HepG2 (cell line): ENCODE measurements around the gene PHC1. TPM values are rescaled to one million over a fixed set of nuclear protein-coding genes. Genes with fewer than 3 reads are reported as not detected.

ENCODE experiments used
- ATAC-seq: fragments of 200-7000 bp; cut with Tn5 transposase; 3 replicates; pipeline ENCODE4 v1.9.1; 2020; ENCODE audit warnings: mild to moderate bottlenecking, moderate library complexity
- BruUV-seq: library from RNA; stranded (reverse); fragments of 400-500 nt; replicated peaks from 2 replicates; lab custom pipeline; 2021; lab: Mats Ljungman, UMichigan
- CTCF ChIA-PET: fragments of 300-600 bp; formaldehyde crosslinking; extraction: SDS; loops from one replicate; lab custom pipeline; 2021; ENCODE audit warnings: low total read pairs, inconsistent platforms, low intra/inter-chr PET ratio; lab: Yijun Ruan, JAX
- POLR2A ChIA-PET: fragments of 350-600 bp; sonication (Branson Sonifier 250); formaldehyde crosslinking; loops from one replicate; lab custom pipeline; 2020; ENCODE audit warnings: antibody characterized with exemption, inconsistent platforms; lab: Yijun Ruan, JAX
- DNase-seq: peaks from one replicate; pipeline ENCODE4 v3.0.0-alpha.2; 2015; ENCODE audit warnings: low spot score
- FAIRE-seq: peaks from 3 replicates; lab custom pipeline; 2011; peaks lifted over from hg19 to GRCh38; lab: Jason Lieb, UNC
- H2AFZ ChIP-seq: one replicate; pipeline ENCODE4 v1.6.1; 2011; ENCODE audit warnings: low read length, inconsistent platforms
- H3K27ac ChIP-seq: fragments of 300-600 bp; 3 replicates; pipeline ENCODE4 v1.8.0; 2011; ENCODE audit warnings: mixed run types, mild to moderate bottlenecking, mixed read lengths, low read length, inconsistent platforms; ENCODE audit not compliant: insufficient read depth; ENCODE audit errors: extremely low read length
- H3K27me3 ChIP-seq, 2 experiments: fragments of 200-600 bp in 1 of 2; 2 replicates in 1 of 2; 3 replicates in 1 of 2; pipeline versions ENCODE4 v1.6.0 to v1.8.0; 2011; ENCODE audit warnings: low read length in 2 of 2, mild to moderate bottlenecking in 2 of 2, moderate library complexity in 2 of 2, inconsistent platforms in 1 of 2; ENCODE audit not compliant: insufficient read depth in 2 of 2, control insufficient read depth in 1 of 2
- H3K36me3 ChIP-seq, 2 experiments: fragments of 200-600 bp in 1 of 2; replicated peaks in 1 of 2; 2 replicates in 1 of 2; 3 replicates in 1 of 2; pipeline versions ENCODE4 v1.5.1 to v1.8.0; 2011; ENCODE audit warnings: low read length in 2 of 2, inconsistent platforms in 1 of 2; ENCODE audit not compliant: insufficient read depth in 2 of 2, control insufficient read depth in 1 of 2
- H3K4me1 ChIP-seq: 2 replicates; pipeline ENCODE4 v1.5.1; 2012; ENCODE audit warnings: low read length, inconsistent platforms; ENCODE audit not compliant: insufficient read depth
- H3K4me2 ChIP-seq: 2 replicates; pipeline ENCODE4 v1.6.0; 2011; ENCODE audit warnings: low read depth, low read length, inconsistent platforms
- H3K4me3 ChIP-seq, 3 experiments: fragments of 200-600 bp in 1 of 3; sonication (generic), shearing (Covaris generic) in 1 of 3; replicated peaks in 1 of 3; 2 replicates each; pipeline ENCODE4 v1.5.1; 2011 to 2016; ENCODE audit warnings: low read length in 3 of 3, inconsistent platforms in 2 of 3, low read depth in 2 of 3, mild to moderate bottlenecking in 2 of 3, control low read depth in 1 of 3, mixed read lengths in 1 of 3; ENCODE audit not compliant: insufficient read depth in 1 of 3
- H3K79me2 ChIP-seq: one replicate; pipeline ENCODE4 v1.6.1; 2011; ENCODE audit warnings: low read length, inconsistent platforms; ENCODE audit not compliant: insufficient read depth
- H3K9ac ChIP-seq: 2 replicates; pipeline ENCODE4 v1.6.0; 2011; ENCODE audit warnings: mild to moderate bottlenecking, low read depth, low read length, inconsistent platforms; ENCODE audit not compliant: insufficient read depth
- H3K9me3 ChIP-seq: 2 replicates; pipeline ENCODE4 v1.5.1; 2012; ENCODE audit warnings: mild to moderate bottlenecking, low read length
- H4K20me1 ChIP-seq: 2 replicates; pipeline ENCODE4 v1.6.0; 2011; ENCODE audit warnings: inconsistent platforms, mild to moderate bottlenecking, low read length, moderate library complexity; ENCODE audit not compliant: insufficient read depth
- CREB1 ChIP-seq, 2 experiments: fragments of 450-650 bp in 1 of 2; IDR thresholded peaks; 2 replicates each; pipeline ENCODE4 v1.6.1; 2016 to 2017; ENCODE audit warnings: control low read depth in 1 of 2, mild to moderate bottlenecking in 1 of 2, missing compliant biosample characterization in 1 of 2, missing genetic modification characterization in 1 of 2
- ESRRA ChIP-seq: sonication (generic); formaldehyde crosslinking; IDR thresholded peaks from 2 replicates; pipeline ENCODE4 v1.5.1; 2020; ENCODE audit warnings: mild to moderate bottlenecking, low read depth, missing genetic modification reagents
- JDP2 ChIP-seq: sonication (generic); formaldehyde crosslinking; IDR thresholded peaks from 2 replicates; pipeline ENCODE4 v1.8.1; 2022; ENCODE audit warnings: missing genetic modification reagents, borderline replicate concordance
- KDM6A ChIP-seq: IDR thresholded peaks from 2 replicates; pipeline ENCODE4 v1.6.1; 2016; ENCODE audit warnings: low read depth
- NR2F2 ChIP-seq: IDR thresholded peaks from 2 replicates; pipeline ENCODE4 v1.6.1; 2012; ENCODE audit warnings: low read depth, inconsistent platforms, borderline replicate concordance
- POLR2A ChIP-seq, 2 experiments: IDR thresholded peaks; 2 replicates each; pipeline ENCODE4 v1.6.1; 2011; ENCODE audit warnings: low read depth in 2 of 2, low read length in 2 of 2, mild to moderate bottlenecking in 1 of 2, moderate library complexity in 1 of 2; ENCODE audit not compliant: insufficient read depth in 1 of 2
- PRDM4 ChIP-seq: sonication (generic); formaldehyde crosslinking; IDR thresholded peaks from 2 replicates; pipeline ENCODE4 v1.9.0; 2021; ENCODE audit warnings: missing genetic modification reagents, borderline replicate concordance
- SOX5 ChIP-seq: IDR thresholded peaks from 2 replicates; pipeline ENCODE4 v1.6.1; 2016; ENCODE audit warnings: borderline replicate concordance
- SUZ12 ChIP-seq: fragments of 150-350 bp; IDR thresholded peaks from 2 replicates; pipeline ENCODE4 v1.6.1; 2014; ENCODE audit warnings: low read depth, low read length
- SYNCRIP ChIP-seq: fragments of 200-400 bp; formaldehyde crosslinking; IDR thresholded peaks from 2 replicates; pipeline ENCODE4 v1.6.1; 2018; ENCODE audit warnings: mild to moderate bottlenecking, low read depth, low read length; ENCODE audit not compliant: insufficient read depth
- ZNF329 ChIP-seq: sonication (generic); formaldehyde crosslinking; IDR thresholded peaks from 2 replicates; pipeline ENCODE4 v1.9.0; 2021; ENCODE audit warnings: low read depth, mild to moderate bottlenecking, missing genetic modification reagents
- ZNF431 ChIP-seq: sonication (generic); formaldehyde crosslinking; IDR thresholded peaks from 2 replicates; pipeline ENCODE4 v1.9.0; 2022; ENCODE audit warnings: missing genetic modification reagents, low read depth, mild to moderate bottlenecking, borderline replicate concordance
- ZNF562 ChIP-seq: sonication (generic); formaldehyde crosslinking; IDR thresholded peaks from 2 replicates; pipeline ENCODE4 v1.8.0; 2022; ENCODE audit warnings: missing genetic modification reagents, borderline replicate concordance
- ZNF577 ChIP-seq: sonication (generic); formaldehyde crosslinking; IDR thresholded peaks from 2 replicates; pipeline ENCODE4 v1.4.0; 2020; ENCODE audit warnings: mild to moderate bottlenecking, low read depth, missing genetic modification reagents, borderline replicate concordance
- WGBS: methylation state at CpG from one replicate; pipeline ENCODE4 v1.1.6; 2017; ENCODE audit warnings: low lambda C conversion rate; 5-methylcytosine and 5-hydroxymethylcytosine counted together
- in situ Hi-C: cut with HindIII; loops from 2 replicates; pipeline ENCODE4 v1.10.0; 2017; ENCODE audit warnings: low pct_unique_long_range_greater_than_20kb; ENCODE audit not compliant: extremely low pct_ligation_motif_present
- intact Hi-C: fragments of 100-400 bp; cut with micrococcal nuclease; formaldehyde crosslinking; loops from one replicate; pipeline ENCODE4 v1.10.0; 2022; ENCODE audit not compliant: unreplicated experiment
- polyA plus RNA-seq, 8 experiments: library from polyadenylated mRNA; depleted of rRNA in 3 of 8; stranded (reverse) in 7 of 8; unstranded in 1 of 8; fragments of >200 nt; fragmentation: Illumina TruSeq in 4 of 8; extraction: Trizol in 4 of 8; gene quantifications; 2 replicates each; pipeline versions ENCODE4 v1.2.1 to v1.2.3, GENCODE V29; 2011 to 2016; ENCODE audit warnings: low read depth in 4 of 8, missing spikeins in 1 of 8, mixed read lengths in 1 of 8; ENCODE audit not compliant: insufficient read depth in 1 of 8
- total RNA-seq, 5 experiments: library from RNA; depleted of rRNA; stranded (reverse); fragments of >200 nt; fragmentation: Illumina TruSeq; extraction: Trizol; gene quantifications; 2 replicates each; pipeline ENCODE4 v1.2.3, GENCODE V29; 2016; ENCODE audit warnings: low read depth in 1 of 5
- TF ChIP-seq, protein P1 (sequence below): sonication (generic); formaldehyde crosslinking; IDR thresholded peaks from 2 replicates; pipeline ENCODE4 v1.4.0; 2020; ENCODE audit warnings: mild to moderate bottlenecking, low read depth, missing genetic modification reagents
- TF ChIP-seq, protein P2 (sequence below): conservative IDR thresholded peaks from 2 replicates; pipeline ENCODE4 v1.6.1; 2018; ENCODE audit warnings: missing genetic modification reagents

Gene PHC1
- total and polyA plus RNA-seq, 2 of the 13 experiments (the other 11 are each of a cell fraction or from before 2014, with no cell fraction given), result 9.4 to 35.0 TPM

GRCh38 chr12:8890313-8891085 is 23.8 kb upstream of the PHC1 start (continued):
- TF ChIP-seq ZNF329 (CRISPR knock-in tag) (no peak), KDM6A (no peak), SYNCRIP (no peak), CREB1 (IDR thresholded peaks at IDR 0.05) (no peak), CREB1 (CRISPR knock-in tag; IDR thresholded peaks at IDR 0.05) (no peak), SOX5 (CRISPR knock-in tag) (no peak), PRDM4 (CRISPR knock-in tag) (no peak), JDP2 (CRISPR knock-in tag) (no peak), ZNF562 (CRISPR knock-in tag) (no peak), NR2F2 (no peak)

DNA sequence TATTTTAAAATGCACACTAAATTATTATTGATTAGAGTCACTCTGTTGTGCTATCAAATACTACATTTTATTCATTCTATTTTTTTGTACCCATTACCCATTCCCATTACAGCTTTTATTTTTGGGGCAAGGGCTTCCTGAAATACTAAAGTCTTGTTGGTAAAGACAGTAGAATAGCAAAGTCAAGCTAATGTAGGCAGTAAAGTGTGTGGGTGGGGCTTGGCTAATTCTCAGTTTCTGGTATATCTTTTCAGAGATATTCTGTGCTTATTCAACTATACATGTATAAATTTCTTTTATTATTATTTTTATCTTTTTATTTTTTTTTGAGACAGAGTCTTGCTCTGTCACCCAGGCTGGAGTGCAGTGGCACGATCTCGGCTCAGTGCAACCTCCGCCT is 22.3 kb upstream of the PHC1 start:
- ATAC-seq, result no peak
- in situ Hi-C loops, result loop anchor here (5.0 kb wide), 1 partner anchor 210 kb away; no protein-coding TSS in a partner anchor
- no TSS peak for BruUV-seq
- ChIA-PET CTCF (no interaction called here), POLR2A (no interaction called here)
- Histone ChIP-seq H3K36me3 (no peaks in the 10 kb centered on the region), H3K4me3 (no peak overlapping the region), H2AFZ (no peak overlapping the region), H3K79me2 (no peaks in the 10 kb centered on the region), H3K4me2 (no peak overlapping the region), H4K20me1 (no peaks in the 10 kb centered on the region), H3K4me1 (no peaks in the 10 kb centered on the region), H3K9me3 (no peaks in the 10 kb centered on the region), H3K27ac (no peak overlapping the region), H3K27me3 (no peaks in the 10 kb centered on the region; a peak in 1 of 5 replicates), H3K9ac (no peak overlapping the region)
- intact Hi-C loops, result loop anchor here (2.0 kb wide), 2 partner anchors 111 to 235 kb away; no protein-coding TSS in a partner anchor
- no peak for TF ChIP-seq SUZ12
- no peak for TF ChIP-seq ZNF577 (CRISPR knock-in tag)
- no peak for TF ChIP-seq ZNF431 (CRISPR knock-in tag)
- TF ChIP-seq, protein P1, sequence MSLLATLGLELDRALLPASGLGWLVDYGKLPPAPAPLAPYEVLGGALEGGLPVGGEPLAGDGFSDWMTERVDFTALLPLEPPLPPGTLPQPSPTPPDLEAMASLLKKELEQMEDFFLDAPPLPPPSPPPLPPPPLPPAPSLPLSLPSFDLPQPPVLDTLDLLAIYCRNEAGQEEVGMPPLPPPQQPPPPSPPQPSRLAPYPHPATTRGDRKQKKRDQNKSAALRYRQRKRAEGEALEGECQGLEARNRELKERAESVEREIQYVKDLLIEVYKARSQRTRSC (CRISPR knock-in tag), result no peak
- TF ChIP-seq ESRRA (CRISPR knock-in tag), result no peak
- TF ChIP-seq, protein P2, sequence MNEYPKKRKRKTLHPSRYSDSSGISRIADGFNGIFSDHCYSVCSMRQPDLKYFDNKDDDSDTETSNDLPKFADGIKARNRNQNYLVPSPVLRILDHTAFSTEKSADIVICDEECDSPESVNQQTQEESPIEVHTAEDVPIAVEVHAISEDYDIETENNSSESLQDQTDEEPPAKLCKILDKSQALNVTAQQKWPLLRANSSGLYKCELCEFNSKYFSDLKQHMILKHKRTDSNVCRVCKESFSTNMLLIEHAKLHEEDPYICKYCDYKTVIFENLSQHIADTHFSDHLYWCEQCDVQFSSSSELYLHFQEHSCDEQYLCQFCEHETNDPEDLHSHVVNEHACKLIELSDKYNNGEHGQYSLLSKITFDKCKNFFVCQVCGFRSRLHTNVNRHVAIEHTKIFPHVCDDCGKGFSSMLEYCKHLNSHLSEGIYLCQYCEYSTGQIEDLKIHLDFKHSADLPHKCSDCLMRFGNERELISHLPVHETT, result no peak
- TF ChIP-seq POLR2A (IDR thresholded peaks at IDR 0.05; ENCODE audit: insufficient read depth in 1 of 2, low read depth in 2 of 2, low read length in 2 of 2), result no peak
- WGBS, result 40% methylated on average over 3 of the region's 3 CpGs
- FAIRE-seq, result no peak
- DNase-seq, result no peak
